SKM-1 treated with dmso at 0.1 percent for 144 hours (cell line): ENCODE results near the gene FILIP1L.

ENCODE experiments used
- DNase-seq: peaks from one replicate; lab custom pipeline; 2025; ENCODE audit not compliant: unreplicated experiment; lab: John Stamatoyannopoulos, UW

The FILIP1L gene

DNA sequence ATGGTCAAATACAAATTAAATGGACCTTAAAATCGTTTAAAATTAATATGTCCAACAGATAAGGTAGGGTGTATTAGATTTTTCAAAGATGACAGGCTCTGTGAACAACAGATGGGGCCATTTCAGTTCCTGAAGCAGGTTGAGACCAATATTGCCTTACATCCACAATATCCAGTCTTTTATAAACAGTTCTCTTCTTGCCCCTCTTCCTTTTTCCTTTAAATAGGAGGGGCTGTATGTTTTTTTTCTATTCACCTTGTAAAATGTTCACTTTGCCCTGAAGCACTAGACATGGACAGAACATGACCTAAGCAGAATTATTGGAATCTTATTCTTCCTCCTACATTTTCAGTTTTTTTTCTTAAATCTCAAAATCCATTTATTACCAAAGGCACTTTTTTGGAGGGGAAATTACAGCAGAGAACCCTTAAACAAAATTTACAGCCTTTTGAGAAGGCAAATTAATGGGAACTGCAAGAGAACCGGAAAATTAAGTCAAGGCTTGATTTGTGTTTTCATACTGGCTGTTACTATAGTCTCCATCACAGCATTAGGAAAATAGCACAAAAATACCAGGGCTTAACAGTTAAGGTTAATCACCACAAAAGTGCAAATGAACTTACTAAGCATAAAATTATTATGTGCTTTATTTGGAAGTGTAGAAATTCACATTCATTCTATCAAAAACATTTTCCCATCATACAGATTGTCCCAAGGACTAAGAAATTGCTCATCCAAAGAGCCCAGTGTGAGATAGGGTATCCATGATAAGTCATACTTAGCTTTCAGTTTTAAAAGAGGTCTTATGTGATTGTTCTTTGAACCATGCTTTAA is 240.8 kb downstream of the FILIP1L start:
- no peak for DNase-seq

DNA sequence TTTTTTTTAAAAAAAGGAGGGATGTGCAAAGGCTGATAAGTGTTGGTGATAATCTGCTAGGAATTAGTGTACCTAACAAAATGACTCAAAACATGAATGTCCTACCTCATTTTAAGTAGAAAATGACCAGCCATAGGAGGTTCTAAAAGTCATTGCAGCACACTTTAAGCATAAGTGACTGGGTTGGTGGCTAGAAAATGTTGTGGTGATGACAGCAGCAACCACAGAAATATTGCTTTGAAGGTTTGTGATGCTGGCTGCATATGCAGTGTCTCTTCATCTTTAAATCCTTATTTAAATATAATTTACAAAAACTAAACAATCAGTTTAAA is 241.4 kb downstream of the FILIP1L start:
- DNase-seq: no peak

DNA sequence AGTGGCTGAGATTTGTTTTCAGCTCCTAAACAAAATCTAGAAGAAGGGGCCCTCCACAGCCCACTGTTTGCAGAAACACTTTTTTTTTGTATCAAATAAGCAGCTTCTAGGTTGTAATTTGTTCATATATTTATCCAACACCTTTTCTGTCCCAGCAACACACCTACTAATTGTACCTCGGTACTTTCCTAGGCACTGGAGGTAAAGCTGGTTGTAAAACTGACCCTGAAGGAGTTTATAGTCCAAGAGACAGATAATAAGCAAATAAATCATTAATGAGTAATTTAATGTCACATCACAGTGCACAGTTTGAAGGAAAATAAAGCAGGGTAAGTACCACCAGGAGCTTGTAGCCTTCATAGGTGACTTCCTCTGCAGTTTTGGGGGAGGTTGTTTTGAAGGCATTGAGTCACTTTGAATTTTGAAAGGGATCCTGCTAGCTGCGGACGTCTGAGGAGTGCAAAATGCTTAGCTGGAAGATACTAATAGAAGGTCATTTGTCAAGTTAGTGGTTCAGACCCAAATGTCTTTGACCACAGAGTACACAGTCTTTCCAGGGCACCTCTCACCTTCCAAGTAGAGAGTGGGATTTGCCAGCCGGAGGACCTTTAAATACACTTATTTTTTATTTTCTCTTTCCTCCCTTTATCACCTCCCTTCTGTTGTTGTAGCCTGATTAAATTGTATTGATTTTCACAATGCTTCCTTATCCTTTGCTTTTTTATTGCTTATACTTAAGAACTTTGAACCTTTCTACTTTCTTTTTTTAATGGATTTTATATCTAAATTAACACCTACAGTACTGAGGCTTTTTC is 242.9 kb downstream of the FILIP1L start:
- no peak for DNase-seq

DNA sequence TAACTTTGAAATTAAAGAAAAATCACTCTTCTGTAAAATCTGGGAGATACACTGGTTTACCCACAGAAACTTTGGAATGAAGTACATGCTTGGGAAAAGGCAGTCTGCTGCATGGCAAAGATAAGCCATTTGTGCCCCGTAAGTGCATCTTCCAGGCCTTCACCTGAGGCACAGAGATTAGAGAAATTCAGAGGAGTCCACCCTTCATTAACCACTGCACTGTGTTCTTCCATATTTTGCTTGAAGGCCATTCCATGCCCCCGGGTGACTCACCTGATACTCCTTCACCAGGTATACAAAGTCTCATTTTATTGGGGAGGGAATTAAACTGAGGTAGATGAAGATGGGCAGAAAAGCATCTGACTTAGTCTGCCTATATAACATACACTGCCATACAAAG is 243.6 kb downstream of the FILIP1L start:
- DNase-seq: no peak

DNA sequence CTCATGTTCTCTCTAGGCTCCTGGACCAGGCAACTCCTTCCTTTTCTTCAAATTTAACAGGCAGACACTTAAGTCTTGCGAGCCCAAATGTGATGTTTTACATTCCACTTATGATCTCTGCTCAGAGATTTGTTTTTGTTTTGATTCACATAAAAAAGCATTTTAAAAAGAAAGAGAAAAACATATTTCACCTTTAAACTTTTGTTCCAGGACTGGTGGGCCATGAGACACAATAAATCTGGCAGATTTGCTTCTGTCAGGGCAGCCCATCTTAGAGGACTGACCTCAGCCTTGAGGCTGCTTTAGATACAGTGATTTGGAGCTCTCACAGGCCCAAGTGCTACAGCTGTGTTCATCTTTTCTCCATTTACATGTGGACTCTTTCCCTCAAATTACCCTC is 244.7 kb downstream of the FILIP1L start:
- DNase-seq: no peak

DNA sequence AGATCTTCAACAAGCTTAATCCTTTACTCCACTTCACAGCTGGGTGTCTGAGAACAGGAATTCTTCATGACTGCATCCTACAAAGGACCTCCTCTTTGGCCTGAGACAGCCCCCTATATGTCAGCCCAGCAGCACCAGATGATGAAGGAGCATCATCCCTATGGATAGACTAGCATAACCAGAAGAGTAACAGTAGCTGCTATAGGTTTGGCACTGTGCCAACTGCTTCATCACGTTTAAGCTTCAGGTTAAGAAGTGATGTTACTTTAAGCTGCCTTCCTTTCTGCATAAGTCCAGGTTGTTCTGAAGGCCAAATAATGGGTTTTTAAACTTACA is 246.0 kb downstream of the FILIP1L start:
- no peak for DNase-seq

DNA sequence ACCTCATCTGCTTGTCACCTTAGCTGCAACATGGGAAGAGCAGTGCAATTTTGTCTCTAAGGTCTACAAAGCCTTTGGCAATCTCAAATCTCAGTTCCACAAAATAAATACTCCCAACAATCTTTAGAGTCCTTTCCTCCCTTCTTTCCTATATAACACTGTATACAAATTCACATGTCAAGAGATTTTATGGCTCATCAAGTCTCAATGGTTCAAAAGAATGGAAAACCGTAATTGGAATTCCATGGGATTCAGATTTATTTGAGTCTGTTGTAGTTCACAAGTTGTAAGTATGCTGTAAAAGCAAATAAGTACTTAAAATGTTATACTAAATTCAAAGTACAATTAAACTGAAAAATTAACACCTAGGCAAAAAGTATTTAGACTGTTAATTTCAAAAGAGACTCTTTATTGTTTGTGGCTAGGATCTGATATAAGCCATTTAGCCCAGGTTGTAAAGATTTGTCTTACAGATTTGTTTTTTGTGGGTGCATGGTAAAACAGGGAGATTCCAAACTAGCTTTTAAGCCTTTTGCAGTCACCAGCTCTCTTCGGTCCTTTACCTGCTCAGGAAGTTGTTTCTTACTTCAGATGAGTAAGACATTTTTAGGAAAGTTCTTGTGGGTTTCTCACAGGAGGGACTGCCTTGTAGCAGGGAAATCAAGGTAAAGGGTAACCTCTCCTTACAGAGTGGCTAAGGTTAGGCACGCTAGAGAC is 246.5 kb downstream of the FILIP1L start:
- no peak for DNase-seq

DNA sequence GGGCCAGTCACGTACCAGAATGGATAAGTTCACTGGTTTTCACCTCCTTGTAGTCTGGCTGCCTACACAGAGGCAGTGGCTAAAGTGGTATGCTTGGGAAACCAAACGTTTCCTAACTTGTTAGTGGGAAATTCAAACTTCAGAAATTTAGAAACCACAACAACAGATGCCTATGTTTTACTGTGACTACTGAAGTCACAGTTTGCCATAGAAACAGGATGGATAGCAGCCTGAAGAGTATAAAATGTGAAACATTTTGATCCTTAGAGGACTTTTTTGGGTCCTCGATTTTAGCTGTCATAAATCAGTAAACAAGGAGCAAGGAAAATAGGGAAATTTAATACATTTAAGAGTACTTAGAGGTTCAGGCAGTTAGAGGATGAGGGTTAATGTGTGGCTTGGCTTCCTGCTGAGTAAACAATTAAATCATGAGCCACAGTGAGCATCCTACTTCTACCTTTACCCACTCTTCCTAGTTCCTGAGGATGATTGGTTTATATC is 248.0 kb downstream of the FILIP1L start:
- DNase-seq: no peak

DNA sequence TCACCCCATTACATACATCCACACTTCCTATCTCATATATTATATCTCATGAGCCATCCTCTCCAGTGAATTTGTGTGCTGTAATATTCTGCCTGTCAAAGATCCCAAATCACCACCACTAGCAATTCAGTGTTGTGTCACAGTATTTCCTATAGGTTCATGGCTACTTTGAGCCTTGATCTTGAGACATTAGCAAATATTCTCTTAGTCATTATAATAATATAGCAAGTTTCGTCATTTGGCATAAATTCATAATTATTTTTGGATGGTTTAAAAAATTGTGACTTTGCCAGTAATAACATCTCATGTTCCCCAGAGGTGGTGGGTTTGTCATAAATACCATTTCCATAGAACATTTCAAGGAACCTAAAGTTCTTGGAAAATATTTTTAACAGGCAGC is 249.0 kb downstream of the FILIP1L start:
- DNase-seq: no peak

DNA sequence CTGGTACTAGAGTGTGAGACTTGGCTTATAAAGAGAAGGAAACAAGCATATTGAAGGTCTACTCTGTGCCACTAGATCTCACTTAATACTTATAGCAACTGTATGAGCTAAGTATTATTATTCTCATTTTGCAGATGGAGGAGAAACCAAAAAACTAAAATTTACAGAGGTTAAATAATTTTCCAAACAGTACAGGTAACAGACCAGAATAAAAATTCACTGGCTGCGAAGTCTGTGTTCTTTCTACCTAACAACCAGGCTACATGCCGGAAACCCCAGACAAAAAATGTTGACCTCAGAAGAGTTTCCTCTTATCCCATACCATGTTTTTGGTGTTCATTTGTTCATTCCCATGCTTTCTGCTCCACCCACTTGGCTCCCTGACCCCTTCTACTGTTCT is 250.0 kb downstream of the FILIP1L start:
- no peak for DNase-seq

DNA sequence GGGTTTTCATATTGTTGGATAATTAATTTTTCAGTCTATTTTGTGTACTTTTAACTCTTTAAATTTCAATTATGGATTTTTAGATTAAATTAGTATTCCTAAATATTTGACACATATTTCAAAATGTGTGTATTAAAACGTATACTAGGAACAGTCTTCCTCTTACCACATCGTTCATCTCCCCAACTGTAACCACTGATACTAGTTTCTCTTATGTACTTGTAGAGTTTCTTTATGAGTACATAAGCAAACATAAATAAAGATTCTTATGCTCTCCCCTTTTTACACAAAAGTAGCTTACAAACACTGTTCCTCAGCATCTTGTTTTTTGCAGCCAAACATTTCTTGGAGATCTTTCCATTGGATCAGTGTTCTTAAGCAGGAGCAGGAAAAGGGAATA is 250.7 kb downstream of the FILIP1L start:
- no peak for DNase-seq

DNA sequence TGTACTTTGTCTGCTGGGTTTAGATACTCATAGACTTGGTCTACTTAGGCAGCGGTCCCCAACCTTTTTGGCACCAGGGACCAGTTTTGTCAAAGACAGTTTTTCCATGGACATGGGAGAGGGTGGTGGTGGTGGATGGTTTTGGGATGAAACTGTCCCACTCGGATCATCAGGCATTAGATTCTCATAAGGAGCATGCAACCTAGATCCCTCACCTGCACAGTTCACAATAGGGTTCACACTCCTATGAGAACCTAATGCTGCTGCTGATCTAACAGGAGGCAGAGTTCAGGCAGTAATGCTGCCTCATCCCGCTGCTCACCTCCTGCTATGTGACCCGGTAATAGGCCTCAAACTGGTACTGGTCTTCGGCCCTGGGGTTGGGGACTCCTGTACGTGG is 251.3 kb downstream of the FILIP1L start:
- no peak for DNase-seq

DNA sequence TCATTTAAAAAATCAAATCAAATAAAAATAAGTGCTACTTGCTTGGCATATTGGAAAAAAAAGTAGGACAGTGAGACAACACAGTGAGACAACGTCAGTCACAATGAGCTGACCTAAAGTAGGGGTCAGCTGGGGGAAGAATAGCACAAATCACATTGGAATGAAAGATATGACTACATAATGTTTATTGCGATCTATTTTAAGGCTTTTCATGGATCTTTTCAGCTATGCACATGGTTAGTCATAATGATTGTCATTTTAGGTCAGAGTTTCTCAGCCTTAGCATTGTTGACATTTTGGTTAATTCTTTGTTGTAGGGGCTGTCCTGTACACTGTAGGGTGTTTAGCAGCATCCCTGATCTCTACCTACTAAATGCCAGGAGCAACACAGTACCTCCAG is 252.1 kb downstream of the FILIP1L start:
- no peak for DNase-seq

DNA sequence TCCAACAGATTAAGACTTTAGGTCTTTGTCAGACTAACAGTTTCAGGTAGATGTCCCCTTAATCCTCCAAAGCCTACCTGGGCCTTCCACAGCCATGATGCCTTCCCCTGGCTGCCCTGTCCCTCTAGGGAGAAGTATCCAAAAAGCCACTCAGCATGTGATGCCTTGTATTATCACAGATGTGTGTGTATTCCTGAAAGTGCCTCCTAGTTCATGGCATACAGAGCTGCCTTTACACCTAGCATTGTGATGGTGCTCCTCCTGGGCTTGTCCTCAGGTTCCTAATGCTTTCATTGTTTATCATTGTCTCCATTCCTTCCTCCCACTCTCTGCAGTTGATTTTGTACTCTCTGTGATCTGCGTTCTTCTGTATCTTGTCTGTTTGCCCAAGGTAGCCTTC is 253.1 kb downstream of the FILIP1L start:
- DNase-seq: no peak

DNA sequence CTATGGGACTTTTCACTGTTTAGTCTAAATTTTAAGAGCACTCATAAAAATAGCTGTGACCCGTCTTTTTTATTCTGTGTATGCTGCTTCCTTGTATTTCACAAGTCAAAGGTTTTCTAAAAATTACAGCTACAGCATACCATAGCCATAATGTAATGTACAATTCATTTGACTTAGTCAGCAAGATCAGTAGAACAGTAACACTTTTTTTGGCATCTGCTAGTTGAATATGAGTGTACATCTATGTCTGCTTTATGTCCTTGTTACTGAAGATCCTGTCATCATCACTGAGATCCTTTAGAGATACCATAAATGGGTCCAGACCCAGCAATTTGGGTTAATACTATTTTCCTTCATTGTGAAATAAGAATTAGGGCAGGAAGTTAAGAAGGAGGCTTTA is 254.5 kb downstream of the FILIP1L start:
- no peak for DNase-seq

DNA sequence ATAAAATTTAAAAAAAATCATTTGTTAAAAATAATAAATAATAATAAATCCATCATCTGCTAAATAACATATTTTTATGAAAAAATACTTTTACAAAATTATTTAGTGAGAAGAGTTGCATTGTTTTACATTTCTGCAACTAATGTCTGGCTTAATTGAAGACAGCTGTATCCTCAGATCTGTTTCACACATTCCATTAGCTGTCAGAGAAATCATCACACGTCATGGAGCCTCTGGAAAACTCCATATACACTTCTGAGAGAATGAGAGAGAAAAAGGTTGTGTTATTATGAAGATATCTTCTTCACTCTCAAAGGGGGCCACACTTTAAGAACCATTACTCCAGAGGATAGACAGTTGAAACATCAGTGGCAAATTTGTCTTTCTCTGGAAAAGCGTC is 255.8 kb downstream of the FILIP1L start:
- no peak for DNase-seq

DNA sequence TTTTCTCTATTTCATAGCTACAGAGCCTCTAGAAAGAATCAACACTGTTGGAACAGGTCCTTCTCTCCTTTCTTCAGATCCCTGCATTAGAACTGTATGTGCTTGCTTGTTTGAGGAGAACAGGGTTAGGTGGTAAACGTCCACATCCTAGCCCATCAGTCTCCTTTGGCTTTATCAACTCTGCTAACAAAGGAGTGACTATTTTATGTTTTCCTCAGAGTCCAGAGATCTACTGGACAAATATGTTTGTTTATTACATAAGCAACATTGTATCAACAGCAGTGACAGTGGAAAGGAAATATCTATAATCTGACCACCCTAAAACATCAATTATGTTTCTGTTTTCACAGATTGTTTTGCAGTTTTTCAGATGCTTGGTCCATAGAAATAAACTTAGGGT is 257.0 kb downstream of the FILIP1L start:
- no peak for DNase-seq

DNA sequence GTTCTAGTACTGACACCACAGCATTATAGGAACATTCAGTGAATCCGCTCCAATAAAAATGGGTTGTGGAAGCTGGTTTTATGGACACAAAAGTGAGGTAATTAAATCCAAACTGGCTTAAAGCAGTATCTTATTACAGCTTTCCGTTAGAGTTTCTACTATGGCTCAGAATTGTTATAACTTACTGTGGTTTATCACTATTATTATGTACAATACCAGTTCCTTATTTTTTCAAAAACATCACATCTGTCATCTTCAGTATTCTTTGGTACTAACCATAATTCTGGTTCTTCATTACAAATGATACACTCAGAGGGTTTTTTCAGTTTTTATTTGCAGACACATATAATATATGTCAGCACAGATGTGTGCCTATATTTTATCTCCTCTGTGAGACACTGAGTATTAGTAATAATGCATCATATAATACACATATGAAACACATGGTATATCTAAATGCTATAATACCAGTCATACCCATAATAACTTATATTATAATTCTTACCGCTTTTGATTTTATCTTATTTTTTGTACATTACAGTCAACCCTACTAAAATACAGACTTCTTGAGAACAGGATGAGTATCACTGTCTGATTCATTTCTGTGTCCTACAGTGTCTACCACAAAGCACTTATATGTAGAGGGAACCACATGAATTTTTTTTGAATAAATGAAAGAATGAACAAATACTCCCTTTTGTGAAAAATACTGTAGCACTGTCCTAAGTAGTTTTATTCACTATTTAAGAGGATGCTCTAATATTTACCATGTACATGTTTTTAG is 257.7 kb downstream of the FILIP1L start:
- no peak for DNase-seq

DNA sequence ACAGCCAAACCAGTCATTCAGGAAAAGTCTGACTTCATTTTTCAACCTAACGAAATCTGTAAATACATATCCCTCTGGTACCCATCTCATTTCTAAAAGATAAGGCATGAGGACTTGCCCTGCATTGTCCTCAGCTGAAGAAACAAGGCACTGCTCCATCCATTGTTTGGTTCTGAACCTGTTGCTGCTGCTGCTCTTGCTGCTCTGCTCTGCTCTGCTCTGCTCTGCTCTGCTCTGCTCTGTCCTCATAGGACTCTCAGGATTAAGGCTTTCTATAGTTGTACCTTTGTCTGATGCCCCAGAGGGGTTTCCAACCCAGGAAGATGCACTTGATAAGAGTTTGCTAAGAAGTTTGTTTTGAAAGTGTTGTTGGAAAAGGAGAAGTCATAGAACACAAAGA is 258.4 kb downstream of the FILIP1L start:
- DNase-seq: no peak

DNA sequence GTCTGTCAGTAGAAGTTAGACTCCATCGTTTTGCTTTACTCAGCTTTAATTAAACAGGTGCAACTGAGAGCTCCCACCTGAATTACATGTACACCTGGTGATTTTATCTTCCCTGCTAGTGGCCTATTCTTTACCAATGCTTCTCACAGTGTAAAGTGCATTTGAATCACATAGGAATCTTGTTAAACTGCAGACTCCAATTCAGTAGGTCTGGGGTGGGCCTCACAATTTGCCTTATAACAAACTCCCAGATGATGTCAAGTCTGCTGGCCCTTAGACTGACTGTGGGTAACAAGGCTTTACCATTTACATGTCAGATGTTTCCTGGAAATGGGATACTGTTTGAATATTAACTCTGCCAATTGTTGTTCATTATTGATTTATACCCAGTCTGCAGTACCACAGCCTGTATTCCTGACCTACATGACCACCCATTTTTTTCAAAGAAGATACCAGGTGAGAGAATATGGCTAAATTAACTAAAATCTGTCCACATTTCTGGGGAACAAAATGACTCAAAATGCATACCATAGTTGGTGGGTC is 259.5 kb downstream of the FILIP1L start:
- DNase-seq: no peak

DNA sequence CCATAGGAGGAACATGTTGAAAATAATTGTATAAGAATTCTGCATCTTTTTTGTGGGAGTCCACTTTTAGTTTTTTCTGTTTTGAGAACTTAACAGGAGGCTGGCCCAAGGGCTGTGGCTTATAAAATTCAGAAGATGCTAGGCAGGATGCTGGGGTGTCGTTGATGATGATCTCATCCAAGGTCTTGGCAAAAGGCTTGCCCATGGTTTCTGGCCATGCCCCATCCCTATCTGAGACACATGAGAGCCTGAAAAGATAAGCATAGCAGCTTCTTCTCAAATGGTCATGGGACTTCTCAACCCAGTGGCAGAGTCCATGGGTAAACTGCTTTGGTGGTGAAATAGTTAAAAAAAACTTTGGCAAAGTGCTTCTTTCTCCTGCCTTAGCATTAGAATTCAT is 261.4 kb downstream of the FILIP1L start:
- DNase-seq: no peak
